ENCODE data around the gene TBCD. TPM values are rescaled to one million over a fixed set of nuclear protein-coding genes. Genes with fewer than 3 reads are reported as not detected.

The TBCD gene
- total RNA-seq, 4 donors from 2014 or later = 49.7 to 119 (median 71.5) TPM

DNA sequence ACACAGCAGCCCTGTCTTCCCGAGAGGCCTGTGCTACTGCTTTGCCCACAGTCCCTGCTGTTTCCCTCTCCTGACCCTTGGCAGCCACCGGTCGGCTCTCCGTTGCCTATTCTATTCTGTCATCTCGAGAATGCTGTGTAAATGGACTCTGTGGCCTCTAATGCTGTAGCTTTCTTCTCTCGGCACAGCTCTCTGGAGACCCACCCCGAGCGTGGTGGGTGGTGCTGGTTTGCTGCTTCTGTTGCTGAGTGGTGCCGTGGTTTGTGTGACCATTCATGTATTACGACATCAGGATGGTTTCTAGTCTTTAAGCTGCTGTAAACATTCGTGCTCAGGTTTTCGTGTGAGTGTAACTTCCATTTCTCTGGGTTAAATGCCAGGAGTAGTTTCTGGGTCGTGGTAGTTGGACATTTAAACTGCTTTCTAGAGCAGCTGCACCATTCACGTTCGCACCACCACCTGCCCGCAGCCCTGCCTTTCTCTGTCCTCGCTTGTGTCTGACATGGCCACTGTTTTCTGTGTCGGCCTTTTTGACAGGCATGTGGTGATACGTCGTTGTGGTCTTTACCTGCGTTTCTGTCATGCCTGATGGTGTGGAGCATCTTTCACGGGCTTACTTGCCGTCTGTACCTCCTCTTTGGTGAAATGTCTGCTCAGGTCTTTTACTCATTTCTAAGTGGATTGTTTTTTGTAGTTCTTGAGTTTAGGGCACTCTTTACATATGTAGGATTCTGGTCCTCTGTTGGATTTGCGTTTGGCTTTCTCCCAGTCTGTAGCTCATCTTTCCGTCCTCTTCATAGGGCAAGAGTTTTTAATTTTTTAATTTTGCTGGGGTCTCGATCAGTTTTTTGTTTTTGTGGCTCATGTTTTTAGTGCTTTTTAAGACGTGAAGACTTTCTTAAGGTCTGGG lies 135.6 kb downstream of the TBCD start:
- H3K36me3 ChIP-seq = no peaks in the 10 kb centered on the region
- H3K27me3 ChIP-seq = no peaks in the 10 kb centered on the region
- no peak overlapping the region for H3K27ac ChIP-seq
- no peaks in the 10 kb centered on the region for H3K9me3 ChIP-seq
- no peak overlapping the region for H3K4me3 ChIP-seq
- no peak for DNase-seq (ENCODE audit: low spot score in 2 of 2)
- TF ChIP-seq, protein P1, sequence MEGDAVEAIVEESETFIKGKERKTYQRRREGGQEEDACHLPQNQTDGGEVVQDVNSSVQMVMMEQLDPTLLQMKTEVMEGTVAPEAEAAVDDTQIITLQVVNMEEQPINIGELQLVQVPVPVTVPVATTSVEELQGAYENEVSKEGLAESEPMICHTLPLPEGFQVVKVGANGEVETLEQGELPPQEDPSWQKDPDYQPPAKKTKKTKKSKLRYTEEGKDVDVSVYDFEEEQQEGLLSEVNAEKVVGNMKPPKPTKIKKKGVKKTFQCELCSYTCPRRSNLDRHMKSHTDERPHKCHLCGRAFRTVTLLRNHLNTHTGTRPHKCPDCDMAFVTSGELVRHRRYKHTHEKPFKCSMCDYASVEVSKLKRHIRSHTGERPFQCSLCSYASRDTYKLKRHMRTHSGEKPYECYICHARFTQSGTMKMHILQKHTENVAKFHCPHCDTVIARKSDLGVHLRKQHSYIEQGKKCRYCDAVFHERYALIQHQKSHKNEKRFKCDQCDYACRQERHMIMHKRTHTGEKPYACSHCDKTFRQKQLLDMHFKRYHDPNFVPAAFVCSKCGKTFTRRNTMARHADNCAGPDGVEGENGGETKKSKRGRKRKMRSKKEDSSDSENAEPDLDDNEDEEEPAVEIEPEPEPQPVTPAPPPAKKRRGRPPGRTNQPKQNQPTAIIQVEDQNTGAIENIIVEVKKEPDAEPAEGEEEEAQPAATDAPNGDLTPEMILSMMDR (IDR thresholded peaks at IDR 0.05) = no peak
- TF ChIP-seq POLR2A (IDR thresholded peaks at IDR 0.05) (no peak), POLR2AphosphoS5 (IDR thresholded peaks at IDR 0.05) (no peak), EP300 (IDR thresholded peaks at IDR 0.05) (no peak)
- peaks cover 64% of the 10 kb centered on the region for H3K4me1 ChIP-seq
- 92% methylated on average over 27 of the region's 27 CpGs for WGBS

- WGBS = 68% methylated on average over 13 of the region's 30 CpGs
- Histone ChIP-seq H3K9me3 (no peaks in the 10 kb centered on the region), H3K4me3 (no peak overlapping the region), H3K27me3 (no peaks in the 10 kb centered on the region), H3K36me3 (no peaks in the 10 kb centered on the region), H3K4me1 (peaks cover 64% of the 10 kb centered on the region), H3K27ac (peak overlapping the region; percentile 80)
- TF ChIP-seq EP300 (IDR thresholded peaks at IDR 0.05) (no peak), POLR2AphosphoS5 (IDR thresholded peaks at IDR 0.05) (no peak), POLR2A (IDR thresholded peaks at IDR 0.05) (no peak)
- TF ChIP-seq, protein P1 (IDR thresholded peaks at IDR 0.05) = no peak
- DNase-seq (ENCODE audit: low spot score in 2 of 2) = no peak
Observed at GRCh38 chr17:82888583-82889495, 137.0 kb downstream of the TBCD start.

DNA sequence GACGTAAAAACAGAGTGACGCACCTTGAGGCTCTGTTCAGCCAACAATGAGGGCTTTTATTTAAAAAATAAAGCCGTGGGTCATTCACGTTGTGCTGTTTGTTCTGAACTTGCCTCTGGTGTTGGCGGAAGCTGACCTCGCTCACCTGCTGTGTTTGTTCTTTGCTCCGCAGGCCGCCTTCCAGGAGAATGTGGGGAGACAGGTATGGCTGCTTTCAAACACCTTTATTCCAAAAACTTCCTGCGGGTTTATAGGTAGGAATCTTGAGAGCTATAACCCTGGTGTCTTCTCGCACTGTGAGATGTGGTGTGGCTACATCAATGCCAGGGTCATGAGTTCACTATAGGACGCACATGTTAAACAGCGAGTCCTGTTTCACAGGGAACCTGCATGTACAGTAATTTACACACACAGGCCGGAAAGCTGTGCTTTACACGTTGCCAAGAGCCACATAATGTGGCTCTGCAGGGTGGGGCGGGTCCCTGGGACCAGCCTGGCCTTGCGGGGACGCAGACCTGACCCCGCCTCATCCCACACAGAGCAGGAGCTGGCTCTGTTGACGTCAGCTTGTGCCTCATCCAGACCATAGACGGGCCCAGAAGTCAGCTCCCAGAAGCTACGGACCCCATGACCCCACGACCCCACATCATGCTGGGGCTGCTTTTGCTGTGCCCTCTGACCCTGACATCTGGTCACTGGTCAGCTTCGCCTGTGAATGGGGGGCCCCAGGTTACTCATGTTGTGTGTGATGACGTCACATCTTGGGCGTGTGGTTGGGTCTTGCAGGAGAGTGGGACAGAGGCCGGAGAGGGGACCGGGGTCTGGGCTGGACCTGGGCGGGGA lies 137.9 kb downstream of the TBCD start:
- H3K4me1 ChIP-seq = peaks cover 70% of the 10 kb centered on the region
- H3K36me3 ChIP-seq = no peaks in the 10 kb centered on the region
- TF ChIP-seq POLR2A (IDR thresholded peaks at IDR 0.05) = no peak
- no peak for DNase-seq (ENCODE audit: low spot score in 2 of 2)
- whole genome bisulfite sequencing = 77% methylated on average over 18 of the region's 28 CpGs
- no peak overlapping the region for H3K4me3 ChIP-seq
- H3K27ac ChIP-seq = peak overlapping the region; percentile 80
- no peaks in the 10 kb centered on the region for H3K27me3 ChIP-seq
- H3K9me3 ChIP-seq = no peaks in the 10 kb centered on the region

DNA sequence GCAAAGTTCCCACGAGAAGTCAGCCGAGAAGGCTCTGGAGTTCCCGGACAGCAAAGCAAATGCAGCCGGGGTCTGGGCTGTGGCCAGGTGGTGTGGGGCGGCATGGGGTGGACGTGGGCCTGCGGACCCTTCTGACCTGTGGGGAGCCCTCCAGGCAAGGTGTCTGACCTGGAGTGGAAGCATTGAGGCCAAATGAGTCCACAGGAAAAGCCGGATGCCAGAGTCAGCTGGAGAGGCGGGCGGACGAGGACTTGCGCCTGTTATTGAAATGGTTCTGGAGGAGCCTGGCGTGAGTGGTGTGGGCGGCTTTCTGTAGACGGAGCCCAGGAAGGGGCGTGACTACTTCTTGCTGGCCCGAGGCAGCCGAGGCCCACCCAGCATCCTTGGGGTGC lies 138.5 kb downstream of the TBCD start:
- DNase-seq (ENCODE audit: low spot score in 2 of 2) = no peak
- Histone ChIP-seq H3K4me1 (peaks cover 64% of the 10 kb centered on the region), H3K27ac (peak overlapping the region; percentile 80), H3K9me3 (no peaks in the 10 kb centered on the region), H3K4me3 (no peak overlapping the region), H3K36me3 (no peaks in the 10 kb centered on the region), H3K27me3 (no peaks in the 10 kb centered on the region)
- TF ChIP-seq POLR2AphosphoS5 (IDR thresholded peaks at IDR 0.05) (no peak), EP300 (IDR thresholded peaks at IDR 0.05) (no peak), POLR2A (IDR thresholded peaks at IDR 0.05) (no peak)
- TF ChIP-seq, protein P1 (IDR thresholded peaks at IDR 0.05) = no peak
- WGBS = 85% methylated on average over 18 of the region's 18 CpGs

DNA sequence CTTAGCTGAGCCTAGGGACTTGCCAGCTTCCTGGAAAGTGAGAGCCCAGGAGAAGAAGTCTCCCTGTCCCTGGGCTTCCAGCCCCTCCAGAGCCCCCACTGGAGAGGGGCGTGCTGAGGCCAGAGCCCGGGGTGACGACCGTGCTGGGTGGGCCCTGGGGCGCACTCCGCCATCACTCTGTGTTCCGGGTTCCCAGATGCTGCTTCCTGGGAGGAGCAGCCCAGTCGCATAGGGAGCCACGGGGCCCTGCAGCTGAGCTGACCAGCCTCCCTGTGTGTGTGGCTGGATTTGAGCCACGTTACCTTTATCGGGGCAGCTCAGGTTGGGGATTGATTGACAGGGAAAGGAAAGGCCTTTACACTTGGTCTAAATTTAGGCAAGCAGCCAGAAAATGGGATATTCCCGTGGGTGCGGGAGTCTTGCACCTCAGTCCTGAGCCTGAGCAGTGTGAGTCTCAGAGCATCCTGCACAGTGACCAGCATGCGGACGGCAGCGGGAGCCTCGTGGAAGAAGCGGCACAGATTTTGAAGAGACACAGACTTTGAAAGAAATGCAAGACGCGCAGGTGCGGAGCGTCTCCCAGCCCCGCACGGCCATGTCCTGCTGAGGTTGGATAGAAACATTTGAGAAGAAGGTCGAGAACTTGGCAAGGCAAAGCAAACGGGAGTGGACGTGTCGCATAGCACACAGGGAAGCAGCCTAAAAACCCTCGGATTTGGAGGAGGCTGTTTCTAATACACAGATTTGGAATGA lies 139.2 kb downstream of the TBCD start:
- Histone ChIP-seq H3K27ac (peak overlapping the region; percentile 32), H3K4me3 (no peak overlapping the region), H3K4me1 (peaks cover 57% of the 10 kb centered on the region), H3K27me3 (no peaks in the 10 kb centered on the region), H3K9me3 (no peaks in the 10 kb centered on the region), H3K36me3 (peaks cover 4% of the 10 kb centered on the region)
- DNase-seq (ENCODE audit: low spot score in 2 of 2) = no peak
- 83% methylated on average over 23 of the region's 29 CpGs for WGBS
- TF ChIP-seq POLR2A (IDR thresholded peaks at IDR 0.05) = no peak
- no peak for TF ChIP-seq POLR2AphosphoS5 (IDR thresholded peaks at IDR 0.05)
- TF ChIP-seq EP300 (IDR thresholded peaks at IDR 0.05) = no peak
- TF ChIP-seq, protein P1 (IDR thresholded peaks at IDR 0.05) = no peak
